Stimulated activated CD4-positive, alpha-beta T cell treated with anti-CD3 and anti-CD28 coated beads, TNF-alpha, amount 100 ng/mL, for 4 hours (primary cell): ENCODE measurements around the gene TEDC2.

Experiments used
- DNase-seq, 3 experiments: peaks; one replicate each; pipeline ENCODE4 v3.0.0-alpha.2; 2020; ENCODE audit warnings: low read depth in 3 of 3

Gene TEDC2

GRCh38 chr16:2496223-2497115 lies 36.6 kb downstream of the TEDC2 start:
- DNase-seq, result no peak

- DNase-seq, result no peak
Measured at GRCh38 chr16:2497116-2497630, 37.3 kb downstream of the TEDC2 start.

GRCh38 chr16:2497695-2498484 lies 38.0 kb downstream of the TEDC2 start:
- DNase-seq, result no peak

GRCh38 chr16:2498531-2499253 lies 38.8 kb downstream of the TEDC2 start:
- DNase-seq, result no peak

GRCh38 chr16:2499454-2499853 lies 39.5 kb downstream of the TEDC2 start:
- DNase-seq, result no peak

GRCh38 chr16:2499890-2500429 lies 40.1 kb downstream of the TEDC2 start:
- no peak for DNase-seq

- no peak for DNase-seq
Measured at GRCh38 chr16:2500430-2500917, 40.6 kb downstream of the TEDC2 start.

- DNase-seq, result peak; percentile 64 to 65 (median 64)
Measured at GRCh38 chr16:2500918-2501750, 41.2 kb downstream of the TEDC2 start.

- DNase-seq, result no peak
Measured at GRCh38 chr16:2501946-2502895, 42.3 kb downstream of the TEDC2 start.

- DNase-seq, result no peak
Measured at GRCh38 chr16:2505695-2506094, 45.8 kb downstream of the TEDC2 start.

- DNase-seq, result no peak
Measured at GRCh38 chr16:2507052-2507659, 47.2 kb downstream of the TEDC2 start.

GRCh38 chr16:2507665-2508064 lies 47.8 kb downstream of the TEDC2 start:
- DNase-seq, result no peak

GRCh38 chr16:2508722-2509400 lies 49.0 kb downstream of the TEDC2 start:
- no peak for DNase-seq

- DNase-seq, result no peak
Measured at GRCh38 chr16:2511128-2511800, 51.4 kb downstream of the TEDC2 start.

GRCh38 chr16:2511996-2512734 lies 52.3 kb downstream of the TEDC2 start:
- no peak for DNase-seq

- no peak for DNase-seq
Measured at GRCh38 chr16:2512735-2513404, 53.0 kb downstream of the TEDC2 start.
